Measurements from ENCODE around the gene UBE2G1. TPM values are rescaled to one million over a fixed set of nuclear protein-coding genes. Genes with fewer than 3 reads are reported as not detected.
A peak's percentile ranks its signal among the peaks of the same experiment; 100 is the strongest.
"Not testable (repeated sequence)": the region's sequence is repeated elsewhere in the genome, so short reads cannot be mapped to it uniquely, and the experiment has no call there.

Gene UBE2G1, protein sequence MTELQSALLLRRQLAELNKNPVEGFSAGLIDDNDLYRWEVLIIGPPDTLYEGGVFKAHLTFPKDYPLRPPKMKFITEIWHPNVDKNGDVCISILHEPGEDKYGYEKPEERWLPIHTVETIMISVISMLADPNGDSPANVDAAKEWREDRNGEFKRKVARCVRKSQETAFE
- total RNA-seq, result 45.7 TPM

DNA sequence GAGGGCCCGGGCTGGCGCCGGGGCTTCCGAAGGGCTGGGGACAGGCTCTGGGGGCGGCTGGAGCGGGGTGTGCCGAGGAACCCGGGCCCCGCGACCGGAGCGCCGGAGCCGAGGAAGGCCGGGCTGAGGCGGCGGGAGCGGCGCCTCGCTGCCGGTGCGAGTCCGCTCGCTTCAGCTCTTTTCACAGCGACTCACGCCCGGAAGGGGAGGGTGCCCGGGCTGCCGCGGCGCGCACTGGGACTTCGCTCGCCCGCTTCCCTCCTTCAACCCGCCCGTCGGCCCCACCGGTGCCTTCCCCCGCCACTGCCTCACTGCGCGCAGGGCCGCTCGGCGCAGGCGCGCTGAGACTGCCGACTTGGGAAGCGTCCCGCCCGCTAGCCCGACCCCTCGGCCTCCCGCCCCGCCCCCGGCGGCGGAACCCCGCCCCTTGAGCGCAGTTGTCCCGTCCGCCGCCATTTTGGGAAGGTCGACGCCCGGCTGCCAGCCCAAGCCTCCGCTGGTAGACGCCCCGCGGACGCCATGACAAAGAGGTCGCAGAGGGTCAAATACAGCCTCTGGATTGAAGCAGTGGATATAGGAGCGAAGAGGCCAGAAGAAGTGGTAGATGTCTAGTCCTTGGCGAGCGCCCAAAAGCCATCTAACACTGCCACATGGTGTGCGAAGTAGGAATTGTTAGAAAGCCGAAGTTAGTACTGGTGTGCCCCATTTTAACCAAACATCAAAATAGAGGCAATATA is at the start of gene UBE2G1:
UBE2G1 (minus strand) TSS at position 349 of the 737 bp plus-strand sequence. CDS start 359 bp downstream, outside the sequence.
- DNase-seq (ENCODE audit: low spot score in 2 of 2) (peak; percentile 96), FAIRE-seq (no peak)

DNA sequence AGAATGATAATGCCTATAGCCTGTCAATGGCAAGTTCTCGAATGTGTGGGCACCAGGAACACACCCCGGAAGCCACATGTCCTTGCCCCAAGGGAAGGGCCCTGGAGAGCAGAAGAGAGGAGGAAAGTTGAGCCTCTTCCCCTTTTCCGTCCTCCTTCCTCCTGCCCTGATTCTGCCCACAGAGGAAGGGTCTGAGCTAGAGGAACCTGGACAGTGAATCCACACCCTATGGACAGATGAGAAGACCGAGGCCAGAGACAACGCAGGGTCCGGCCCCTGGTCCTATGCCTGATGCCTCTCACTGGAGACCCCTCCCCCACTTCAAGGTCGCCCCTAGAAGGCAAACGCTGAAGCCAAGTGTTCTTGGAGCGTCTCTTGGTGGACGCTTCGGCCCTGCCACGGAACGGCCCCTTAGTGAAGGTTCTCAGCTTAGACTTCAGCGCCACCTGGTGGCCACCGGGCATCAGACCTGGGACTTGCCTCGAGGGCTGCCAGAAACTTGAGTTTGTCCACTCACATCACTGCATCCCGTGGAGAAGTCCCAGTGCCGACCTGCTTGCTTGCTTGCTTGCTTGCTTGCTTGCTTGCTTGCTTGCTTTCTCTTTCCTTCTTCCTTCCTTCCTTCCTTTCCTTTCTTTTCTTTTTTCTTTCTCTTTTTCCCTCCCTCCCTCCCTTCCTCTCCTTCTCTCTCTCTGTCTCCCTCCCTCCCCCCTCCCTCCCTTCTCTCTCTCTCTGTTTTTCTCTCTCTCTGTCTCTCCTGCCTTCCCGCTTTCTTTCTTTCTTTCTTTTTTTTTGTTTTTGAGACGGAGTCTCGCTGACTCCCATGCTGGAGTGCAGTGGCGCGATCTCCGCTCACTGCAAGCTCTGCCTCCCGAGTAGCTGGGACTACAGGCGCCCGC is 46.7 kb upstream of the UBE2G1 start:
- no peak for FAIRE-seq
- peak; percentile 60 to 81 for DNase-seq (ENCODE audit: low spot score in 2 of 2)

DNA sequence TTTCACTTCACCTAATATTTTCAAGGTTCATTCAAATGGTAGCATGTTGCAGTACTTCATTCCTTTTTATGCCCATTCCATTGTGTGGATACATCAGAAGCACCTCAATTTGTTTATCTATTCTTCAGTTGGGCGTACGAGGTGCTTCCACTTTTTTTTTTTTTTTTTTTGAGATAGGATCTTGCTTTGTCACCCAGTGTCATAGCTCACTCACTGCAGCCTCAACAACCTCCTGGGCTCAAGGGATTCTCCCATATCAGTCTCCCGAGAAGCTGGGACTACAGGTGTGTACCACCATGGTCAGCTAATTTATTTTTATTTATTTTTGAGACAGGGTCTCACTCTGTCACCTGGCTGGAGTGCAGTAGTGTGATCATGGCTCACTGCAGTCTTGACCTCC is 44.7 kb upstream of the UBE2G1 start:
- no peak for FAIRE-seq
- DNase-seq (ENCODE audit: low spot score in 2 of 2), result no peak

DNA sequence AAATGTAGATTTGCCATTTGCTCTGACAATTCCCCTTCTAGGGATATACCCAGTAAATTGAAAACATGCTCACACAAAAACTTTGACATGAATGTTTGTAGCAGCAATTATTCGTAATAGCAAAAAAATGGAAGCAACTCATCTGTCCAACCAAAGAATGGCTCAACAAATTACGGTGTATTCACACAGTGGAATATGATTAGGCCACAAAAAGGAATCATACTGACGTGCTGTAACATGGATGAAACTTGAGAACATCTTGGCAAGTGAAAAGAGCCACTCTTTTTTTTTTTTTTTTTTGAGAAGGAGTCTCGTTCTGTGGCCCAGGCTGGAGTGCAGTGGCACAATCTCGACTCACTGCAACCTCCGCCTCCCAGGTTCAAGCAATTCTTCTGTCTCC is 43.2 kb upstream of the UBE2G1 start:
- no peak for DNase-seq (ENCODE audit: low spot score in 2 of 2)
- no peak for FAIRE-seq

DNA sequence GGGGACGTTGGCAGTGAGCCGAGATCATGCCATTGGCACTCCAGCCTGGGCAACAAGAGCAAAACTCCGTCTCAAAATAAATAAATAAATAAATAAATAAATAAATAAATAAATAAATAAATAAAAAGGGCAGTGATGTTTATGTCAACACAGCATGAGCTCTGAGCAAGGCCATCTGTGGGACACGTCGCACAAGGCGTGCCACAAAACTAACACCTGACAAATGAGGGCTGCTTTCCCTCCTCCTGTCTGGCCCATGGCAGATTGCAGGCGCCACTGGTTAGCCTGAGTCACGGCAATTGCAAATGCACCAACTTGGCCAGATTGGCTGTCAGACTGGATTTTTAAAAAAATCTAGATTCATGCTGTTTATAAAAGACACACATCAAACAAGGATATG is 41.4 kb upstream of the UBE2G1 start:
- no peak for DNase-seq (ENCODE audit: low spot score in 2 of 2)

DNA sequence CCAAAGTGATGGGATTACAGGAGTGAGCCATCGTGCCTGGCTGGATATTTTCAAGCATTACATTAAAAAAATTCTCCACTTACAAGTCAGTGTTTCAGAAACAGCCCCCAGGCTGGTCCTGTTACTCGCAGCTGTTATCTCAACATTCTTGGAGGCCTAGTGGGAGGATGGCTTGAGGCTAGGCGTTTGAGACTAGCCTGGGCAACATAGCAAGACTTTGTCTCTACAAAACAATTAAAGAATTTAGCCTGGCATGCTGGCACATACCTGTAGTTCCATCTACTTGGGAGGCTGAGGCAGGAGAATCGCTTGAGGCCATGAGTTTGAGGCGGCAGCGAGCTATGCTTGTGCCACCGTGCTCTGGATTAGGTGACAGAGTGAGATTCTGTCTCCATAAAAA is 40.7 kb upstream of the UBE2G1 start:
- no peak for DNase-seq (ENCODE audit: low spot score in 2 of 2)
- no peak for FAIRE-seq

More for the DNA sequence above, 41.4 kb upstream of the UBE2G1 start:
- FAIRE-seq, result no peak

DNA sequence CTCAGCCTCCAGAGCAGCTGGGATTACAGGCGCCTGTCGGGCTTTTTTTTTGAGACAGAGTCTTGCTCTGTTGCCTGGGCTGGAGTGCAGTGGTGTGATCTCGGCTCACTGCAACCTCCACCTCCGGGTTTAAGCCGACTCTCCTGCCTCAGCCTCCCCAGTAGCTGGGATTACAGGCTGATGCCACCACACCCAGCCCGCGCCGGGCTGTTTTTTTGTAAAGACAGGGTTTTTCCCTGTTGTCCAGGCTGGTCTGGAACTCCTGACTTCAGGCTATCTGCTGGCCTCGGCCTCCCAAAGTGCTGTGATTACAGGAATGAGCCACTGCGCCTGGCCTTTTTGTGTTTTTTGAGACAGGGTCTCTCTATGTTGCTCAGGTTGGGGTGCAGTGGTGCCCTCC is 39.9 kb upstream of the UBE2G1 start:
- DNase-seq (ENCODE audit: low spot score in 2 of 2), result no peak
- no peak for FAIRE-seq

DNA sequence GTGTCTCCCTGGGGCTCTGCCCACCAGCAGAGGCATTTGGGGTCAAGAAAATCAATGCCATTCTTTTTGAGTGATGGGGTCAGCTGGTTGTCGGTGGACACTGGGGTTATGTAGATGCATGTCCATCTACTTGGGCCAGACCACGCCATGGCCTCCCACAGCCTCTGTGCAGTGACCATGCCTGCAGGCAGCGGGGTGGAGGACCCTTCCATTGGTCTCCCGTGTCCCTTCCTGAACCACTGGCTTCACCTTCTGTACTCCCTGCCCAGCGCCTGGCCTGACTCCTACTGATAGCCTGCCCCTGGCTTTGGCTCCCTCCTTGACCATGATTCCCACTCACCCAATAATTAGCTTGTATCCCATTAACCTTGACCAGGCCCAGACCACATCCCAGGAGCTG is 39.2 kb upstream of the UBE2G1 start:
- DNase-seq (ENCODE audit: low spot score in 2 of 2) (no peak), FAIRE-seq (no peak)

DNA sequence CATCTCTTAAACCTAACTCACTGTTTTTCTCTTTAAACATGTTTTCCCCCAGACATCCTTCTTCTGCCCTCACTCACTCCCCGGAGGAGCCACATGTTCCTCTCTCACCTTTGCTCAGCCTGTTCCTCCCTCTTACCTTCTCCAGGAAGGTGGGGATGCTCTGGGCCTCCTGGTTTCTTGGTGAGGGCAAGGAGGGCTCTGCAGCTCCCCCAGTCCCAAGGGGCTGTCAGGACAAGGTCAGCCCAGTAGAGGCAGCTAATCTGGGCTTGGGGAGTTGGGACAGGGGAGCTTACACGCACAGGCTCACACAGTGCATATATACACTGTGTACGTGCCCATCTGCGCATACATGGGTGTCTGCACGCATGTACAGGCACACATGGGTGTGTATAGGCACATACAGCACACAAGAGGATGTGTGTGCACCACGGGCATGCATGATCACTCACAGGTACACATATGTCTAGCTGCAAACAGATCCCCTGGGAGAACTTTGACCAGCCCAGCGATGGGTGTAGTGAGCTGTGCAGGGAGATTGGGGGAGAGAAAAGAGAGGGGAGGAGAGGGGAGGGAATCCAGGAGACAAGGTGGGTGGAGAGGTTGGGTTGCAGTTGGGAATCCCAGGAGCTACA is 38.7 kb upstream of the UBE2G1 start:
- FAIRE-seq, result no peak
- no peak for DNase-seq (ENCODE audit: low spot score in 2 of 2)

DNA sequence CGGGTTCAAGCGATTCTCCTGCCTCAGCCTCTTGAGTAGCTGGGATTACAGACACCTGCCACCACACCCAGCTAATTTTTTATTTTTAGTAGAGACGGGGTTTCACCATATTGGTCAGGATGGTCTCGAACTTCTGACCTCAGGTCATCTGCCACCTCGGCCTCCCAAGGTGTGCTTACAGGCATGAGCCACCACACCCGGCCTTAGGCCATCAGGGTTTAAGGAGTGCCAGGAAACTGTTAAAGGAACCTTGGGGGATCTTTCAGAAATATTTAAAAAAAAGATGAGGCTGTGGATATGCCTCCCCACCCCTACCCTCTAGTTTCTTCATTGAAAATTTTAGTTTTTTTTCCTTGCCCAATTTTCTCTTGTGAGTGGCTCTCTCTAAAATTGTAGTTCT is 31.4 kb upstream of the UBE2G1 start:
- DNase-seq (ENCODE audit: low spot score in 2 of 2) (no peak), FAIRE-seq (no peak)

DNA sequence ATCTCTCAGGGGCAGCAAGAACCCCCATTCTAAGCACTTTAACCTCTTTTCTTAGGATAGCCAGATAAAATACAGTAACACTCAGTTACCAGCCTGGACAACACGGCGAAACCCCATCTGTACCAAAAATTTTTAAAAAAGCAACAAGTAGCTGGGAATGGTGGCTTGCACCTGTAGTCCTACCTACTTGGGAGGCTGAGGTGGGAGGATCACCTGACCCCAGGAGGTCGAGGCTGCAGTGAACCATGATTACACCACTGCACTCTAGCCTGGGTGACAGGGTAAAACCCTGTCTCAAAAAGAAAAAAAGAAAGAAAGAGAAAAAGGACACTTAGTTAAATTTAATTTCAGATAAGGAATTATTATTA is 28.6 kb upstream of the UBE2G1 start:
- no peak for FAIRE-seq
- DNase-seq (ENCODE audit: low spot score in 2 of 2), result no peak

DNA sequence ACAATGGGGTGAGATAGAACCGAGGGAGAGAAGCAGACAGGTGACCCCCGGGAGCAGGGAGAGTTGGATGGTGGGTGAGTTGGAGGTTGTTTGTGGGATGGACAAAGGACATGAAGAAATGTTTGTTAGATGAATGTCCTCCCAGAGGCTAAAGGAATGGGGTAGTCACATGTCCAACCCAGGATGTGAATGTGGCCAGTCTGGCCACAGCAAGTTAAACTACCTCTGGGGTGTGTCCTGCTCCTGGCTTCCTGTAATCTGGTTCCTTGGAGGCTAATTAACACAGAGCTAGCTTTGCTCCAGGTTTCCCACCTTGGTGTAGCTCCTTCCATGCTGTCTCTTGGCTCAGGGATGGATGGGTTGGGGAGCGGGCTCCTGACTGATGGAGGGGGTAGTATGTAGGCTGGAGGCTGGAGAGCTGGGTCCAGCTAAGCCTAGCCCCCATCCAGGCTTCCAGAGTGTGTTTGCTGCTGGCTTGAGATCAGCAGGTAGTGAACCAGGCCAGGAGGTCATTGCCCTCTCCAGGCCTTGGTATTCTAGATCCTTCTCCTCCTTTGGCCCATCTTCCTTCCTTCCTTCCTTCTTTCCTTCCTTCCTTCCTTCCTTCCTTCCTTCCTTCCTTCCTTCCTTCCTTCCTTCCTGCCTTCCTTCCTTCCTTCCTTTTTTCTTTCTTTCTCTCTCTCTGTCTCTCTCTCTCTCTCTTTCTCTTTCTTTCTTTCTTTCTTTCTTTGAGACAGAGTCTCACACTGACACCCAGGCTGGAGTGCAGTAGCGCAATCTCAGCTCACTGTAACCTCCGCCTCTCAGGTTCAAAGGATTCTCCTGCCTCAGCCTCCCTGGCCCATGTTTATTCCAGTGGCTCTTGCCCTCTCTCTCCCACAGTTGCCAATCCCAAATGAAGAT is 28.0 kb upstream of the UBE2G1 start:
- FAIRE-seq (no peak), DNase-seq (ENCODE audit: low spot score in 2 of 2) (no peak)

DNA sequence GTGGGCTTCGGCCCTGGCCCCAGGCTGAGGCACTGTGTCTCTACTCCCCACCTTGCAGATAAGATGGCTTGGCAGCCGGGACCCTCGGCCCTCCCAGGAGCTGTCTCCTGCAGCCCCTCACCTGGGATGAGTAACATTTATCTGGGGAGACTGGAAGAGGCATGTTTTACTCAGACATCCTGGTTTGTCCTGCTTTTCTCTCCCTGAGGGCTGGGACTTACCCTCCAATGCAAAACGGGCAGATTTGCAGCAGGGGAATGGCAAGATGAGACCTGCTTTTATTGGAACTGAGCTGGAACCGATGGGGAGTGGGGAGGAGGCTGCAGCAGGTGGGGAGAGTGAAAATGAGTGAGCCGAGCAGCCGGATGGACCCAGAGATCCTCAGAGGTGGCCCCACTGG is 27.3 kb upstream of the UBE2G1 start:
- no peak for FAIRE-seq
- no peak for DNase-seq (ENCODE audit: low spot score in 2 of 2)

DNA sequence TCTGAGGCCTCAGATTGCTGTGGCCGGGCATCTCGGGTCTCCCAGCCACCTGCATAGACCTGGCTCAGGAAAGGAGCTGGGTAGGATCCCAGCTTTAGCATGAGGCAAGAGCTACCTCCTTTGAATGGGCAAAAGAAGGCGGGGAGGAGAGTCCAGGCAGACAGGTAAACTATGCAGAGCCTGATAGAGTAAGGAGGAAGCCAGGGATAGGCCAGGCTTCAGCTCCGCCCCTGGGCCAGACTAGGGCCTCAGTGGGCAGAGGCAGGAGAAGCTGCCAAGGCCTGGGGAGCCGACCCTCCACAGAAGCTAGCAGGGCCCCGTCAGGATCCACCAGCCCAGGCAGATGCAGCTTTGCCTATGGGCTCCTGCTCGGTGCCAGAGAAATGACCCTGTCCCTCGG is 22.6 kb upstream of the UBE2G1 start:
- FAIRE-seq (no peak), DNase-seq (ENCODE audit: low spot score in 2 of 2) (no peak)

DNA sequence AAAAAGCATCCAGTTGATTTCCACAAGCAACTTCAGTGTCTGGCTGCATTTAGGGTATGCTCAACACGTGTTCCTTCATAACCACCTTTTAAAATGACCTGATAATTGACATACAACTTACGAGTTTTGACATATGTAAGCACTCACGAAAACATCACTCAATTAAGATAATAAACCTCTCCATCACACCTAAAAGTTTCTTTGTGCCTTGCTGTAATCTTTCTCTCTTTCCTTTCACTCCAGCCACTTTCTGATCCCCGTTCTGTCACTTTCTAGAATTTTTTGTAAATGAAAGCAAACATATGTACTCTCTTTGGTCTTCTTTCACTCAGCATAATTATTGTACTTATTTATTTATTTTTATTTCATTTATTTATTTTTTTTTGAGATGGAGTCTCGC is 20.7 kb upstream of the UBE2G1 start:
- DNase-seq (ENCODE audit: low spot score in 2 of 2), result no peak
- no peak for FAIRE-seq

DNA sequence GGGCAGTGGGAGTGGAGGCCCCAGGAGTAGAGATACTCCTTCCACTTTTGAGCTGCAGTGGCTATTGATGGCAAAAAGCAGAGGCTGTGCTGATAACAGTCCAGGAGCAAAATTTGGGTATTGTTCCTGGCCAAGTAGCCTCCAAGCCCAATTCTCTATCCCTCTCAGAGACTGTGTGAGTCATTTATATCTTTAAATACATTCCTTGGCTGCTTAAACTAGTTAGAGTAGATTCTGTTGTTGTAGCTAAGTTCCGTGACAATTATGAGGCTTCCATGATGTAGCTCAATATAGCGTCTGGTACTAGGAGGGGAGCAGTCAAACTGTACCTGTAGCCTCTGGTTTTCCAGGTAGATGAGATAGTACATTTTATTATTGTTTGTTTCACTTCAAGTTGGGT is 19.9 kb upstream of the UBE2G1 start:
- FAIRE-seq, result no peak

DNA sequence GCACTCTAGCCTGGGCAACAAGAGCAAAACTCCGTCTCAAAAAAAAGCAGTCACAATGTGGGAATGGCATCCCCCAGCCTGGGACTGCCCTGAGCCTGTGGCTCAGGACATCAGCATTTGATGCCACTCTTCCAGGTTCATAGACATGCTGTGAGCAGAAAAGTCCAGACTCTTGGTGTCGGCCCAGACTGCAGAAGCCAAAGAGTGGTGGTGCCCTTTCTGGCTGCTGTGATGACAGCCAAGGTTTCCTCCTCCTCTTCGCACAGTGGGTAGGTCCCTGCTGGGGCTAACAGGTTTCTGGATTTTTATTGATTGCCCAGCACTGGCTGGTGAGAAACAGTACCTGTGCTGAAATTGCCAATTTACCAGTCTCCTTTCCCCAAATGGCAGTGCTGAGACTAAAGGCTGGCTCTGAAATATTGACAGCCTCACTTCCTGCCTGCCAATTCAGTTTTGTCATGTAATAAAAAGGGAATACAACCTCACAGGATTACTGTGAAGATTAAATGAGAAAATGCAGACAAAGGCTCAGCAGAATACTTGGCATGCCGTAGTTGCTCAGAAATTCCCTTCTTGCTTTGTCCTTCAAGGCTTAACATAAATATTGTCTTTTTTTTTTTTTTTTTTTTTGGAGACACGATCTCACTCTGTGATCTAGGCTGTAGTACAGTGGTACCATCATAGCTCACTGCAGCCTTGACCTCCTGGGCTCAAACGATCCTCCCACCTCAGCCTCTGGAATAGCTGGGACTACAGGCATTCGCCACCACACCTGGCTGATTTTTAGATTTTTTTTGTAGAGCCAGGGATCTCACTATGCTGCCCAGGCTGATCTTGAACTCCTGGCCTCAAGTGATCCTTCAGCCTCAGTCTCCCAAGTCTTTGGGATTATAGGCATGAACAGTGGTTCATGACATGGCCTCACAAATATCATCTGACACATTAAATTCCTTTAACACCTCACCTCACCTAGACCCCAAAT is 15.5 kb upstream of the UBE2G1 start:
- FAIRE-seq, result no peak
- no peak for DNase-seq (ENCODE audit: low spot score in 2 of 2)

More for the DNA sequence above, 19.9 kb upstream of the UBE2G1 start:
- no peak for DNase-seq (ENCODE audit: low spot score in 2 of 2)

DNA sequence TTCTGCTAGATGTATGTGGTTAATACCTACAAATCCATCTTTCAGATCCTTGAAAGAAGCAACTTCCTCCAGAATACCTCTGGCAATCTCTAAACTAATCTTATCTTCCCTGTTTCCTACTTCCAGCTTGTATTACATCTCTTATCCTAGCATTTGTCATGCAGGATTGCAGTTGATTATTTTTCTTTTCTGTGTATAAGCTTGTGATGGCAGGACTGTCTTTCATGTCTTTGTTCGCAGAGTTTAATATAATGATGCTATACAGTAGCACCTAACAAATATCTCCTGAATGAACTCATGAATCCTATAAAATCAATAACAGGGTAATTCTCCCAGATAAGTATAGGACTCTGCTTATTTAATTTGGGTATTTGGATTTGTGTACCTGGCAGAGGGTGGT is 12.2 kb upstream of the UBE2G1 start:
- no peak for FAIRE-seq

DNA sequence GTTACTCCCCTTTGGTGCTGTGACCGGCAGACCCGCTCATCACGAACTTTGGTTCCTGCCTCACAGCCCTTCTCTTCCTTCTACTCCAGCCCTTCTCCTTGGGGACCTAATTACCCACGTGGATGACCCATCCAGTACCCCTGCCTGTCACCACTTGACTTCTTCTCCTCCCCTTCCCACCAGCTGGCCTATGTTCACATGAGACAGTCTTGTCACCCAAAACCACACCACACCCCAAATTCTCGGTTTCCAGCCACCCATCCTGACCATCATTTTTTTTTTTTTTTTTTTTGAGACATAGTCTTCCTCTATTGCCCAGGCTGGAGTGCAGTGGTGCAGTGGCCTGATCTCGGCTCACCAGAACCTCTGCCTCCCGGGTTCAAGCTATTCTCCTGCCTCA is 10.8 kb upstream of the UBE2G1 start:
- not testable (repeated sequence) for DNase-seq (ENCODE audit: low spot score in 2 of 2); FAIRE-seq

More for the DNA sequence above, 12.2 kb upstream of the UBE2G1 start:
- no peak for DNase-seq (ENCODE audit: low spot score in 2 of 2)

Data from frontal cortex (tissue), 4 donors.